Left ventricle myocardium inferior (tissue), 1 donor: Measurements from ENCODE around the gene GFOD2. TPM values are rescaled to one million over a fixed set of nuclear protein-coding genes. Genes with fewer than 3 reads are reported as not detected.

Experiments
- DNase-seq: peaks from one replicate; pipeline ENCODE4 v3.0.0-alpha.2; 2020
- H3K27ac ChIP-seq: fragments of 200-600 bp; replicated peaks from 2 replicates; pipeline ENCODE4 v1.8.0; 2021
- H3K27me3 ChIP-seq: fragments of 200-600 bp; 2 replicates; pipeline ENCODE4 v1.8.0; 2021; ENCODE audit warnings: low read depth
- H3K36me3 ChIP-seq: fragments of 200-600 bp; 2 replicates; pipeline ENCODE4 v1.8.0; 2021
- H3K4me1 ChIP-seq: fragments of 200-600 bp; 2 replicates; pipeline ENCODE4 v1.8.0; 2021
- H3K4me3 ChIP-seq: fragments of 200-600 bp; 2 replicates; pipeline ENCODE4 v1.8.0; 2021; ENCODE audit warnings: mild to moderate bottlenecking, moderate library complexity
- H3K9me3 ChIP-seq: fragments of 200-600 bp; replicated peaks from 2 replicates; pipeline ENCODE4 v1.8.0; 2021
- CTCF ChIP-seq: fragments of 200-600 bp; IDR thresholded peaks from 2 replicates; pipeline ENCODE4 v1.8.0; 2021; ENCODE audit warnings: antibody characterized with exemption, mild to moderate bottlenecking, borderline replicate concordance
- intact Hi-C: fragments of 100-400 bp; cut with micrococcal nuclease; formaldehyde crosslinking; loops from one replicate; pipeline ENCODE4 v1.11.0; 2022
- total RNA-seq: library from RNA; stranded (reverse); fragmentation: NEBNext Ultra II Directional; extraction: Animal tissue kit (Norgen Biotek cat#: 25700); gene quantifications from one replicate; pipeline ENCODE4 v1.2.1, GENCODE V29; 2021
- donor health status: DM: no; HTN: yes; CAD: no; lungs with severe emphysema.

GFOD2 gene
- total RNA-seq, 1 donor from 2014 or later = 11.1 TPM

GRCh38 chr16:67668495-67669157 is 50.5 kb downstream of the GFOD2 start:
- H3K36me3 ChIP-seq = no peaks in the 10 kb centered on the region
- intact Hi-C loops = no loop called here
- TF ChIP-seq CTCF = no peak
- no peak for DNase-seq
- no peaks in the 10 kb centered on the region for H3K9me3 ChIP-seq
- H3K27me3 ChIP-seq = no peaks in the 10 kb centered on the region
- peaks cover 47% of the 10 kb centered on the region for H3K4me1 ChIP-seq
- peak overlapping the region; percentile 89 for H3K27ac ChIP-seq
- H3K4me3 ChIP-seq = no peak overlapping the region

GRCh38 chr16:67667817-67668494 is 51.2 kb downstream of the GFOD2 start:
- Histone ChIP-seq H3K27ac (peak overlapping the region; percentile 89), H3K4me1 (peaks cover 40% of the 10 kb centered on the region), H3K36me3 (peaks cover 6% of the 10 kb centered on the region), H3K4me3 (peak overlapping the region; percentile 78), H3K27me3 (no peaks in the 10 kb centered on the region), H3K9me3 (no peaks in the 10 kb centered on the region)
- intact Hi-C loops = no loop called here
- TF ChIP-seq CTCF = peak; percentile 89
- peak; percentile 82 for DNase-seq

GRCh38 chr16:67667453-67667816 is 51.7 kb downstream of the GFOD2 start:
- H3K4me3 ChIP-seq = peak overlapping the region; percentile 78
- intact Hi-C loops = no loop called here
- no peaks in the 10 kb centered on the region for H3K27me3 ChIP-seq
- peaks cover 35% of the 10 kb centered on the region for H3K4me1 ChIP-seq
- no peak for DNase-seq
- no peaks in the 10 kb centered on the region for H3K9me3 ChIP-seq
- peak overlapping the region; percentile 89 for H3K27ac ChIP-seq
- TF ChIP-seq CTCF = no peak
- H3K36me3 ChIP-seq = peaks cover 11% of the 10 kb centered on the region

- intact Hi-C loops = no loop called here
- Histone ChIP-seq H3K4me1 (peaks cover 32% of the 10 kb centered on the region), H3K36me3 (peaks cover 13% of the 10 kb centered on the region), H3K9me3 (no peaks in the 10 kb centered on the region), H3K27ac (peak within 1 kb of the TSS; percentile 89), H3K27me3 (no peaks in the 10 kb centered on the region), H3K4me3 (peak within 1 kb of the TSS; percentile 78)
- TF ChIP-seq CTCF = no peak
- peak; percentile 89 for DNase-seq
These were observed 52.3 kb downstream of the GFOD2 start, which contains the start of the genes C16orf86 and ENKD1 for GRCh38 chr16:67666559-67667452. C16orf86 (plus strand) TSS chr16:67666814; CDS start chr16:67666971, 157 bp downstream. ENKD1 (minus strand) TSS chr16:67666750; CDS start chr16:67666442, 308 bp downstream.

GRCh38 chr16:67666032-67666551 is 53.0 kb downstream of the GFOD2 start:
- Histone ChIP-seq H3K9me3 (no peaks in the 10 kb centered on the region), H3K4me1 (peaks cover 39% of the 10 kb centered on the region), H3K27me3 (no peaks in the 10 kb centered on the region), H3K27ac (peak overlapping the region; percentile 89), H3K36me3 (peaks cover 13% of the 10 kb centered on the region), H3K4me3 (peak overlapping the region; percentile 78)
- peak; percentile 49 for DNase-seq
- intact Hi-C loops = no loop called here
- TF ChIP-seq CTCF = no peak
